ENCODE measurements around the gene CLDN16. TPM values are rescaled to one million over a fixed set of nuclear protein-coding genes. Genes with fewer than 3 reads are reported as not detected.

CLDN16 gene
- total and polyA plus RNA-seq, 2 of the 4 experiments (the other 2 are of a cell fraction): under 0.01 to 0.09 TPM

DNA sequence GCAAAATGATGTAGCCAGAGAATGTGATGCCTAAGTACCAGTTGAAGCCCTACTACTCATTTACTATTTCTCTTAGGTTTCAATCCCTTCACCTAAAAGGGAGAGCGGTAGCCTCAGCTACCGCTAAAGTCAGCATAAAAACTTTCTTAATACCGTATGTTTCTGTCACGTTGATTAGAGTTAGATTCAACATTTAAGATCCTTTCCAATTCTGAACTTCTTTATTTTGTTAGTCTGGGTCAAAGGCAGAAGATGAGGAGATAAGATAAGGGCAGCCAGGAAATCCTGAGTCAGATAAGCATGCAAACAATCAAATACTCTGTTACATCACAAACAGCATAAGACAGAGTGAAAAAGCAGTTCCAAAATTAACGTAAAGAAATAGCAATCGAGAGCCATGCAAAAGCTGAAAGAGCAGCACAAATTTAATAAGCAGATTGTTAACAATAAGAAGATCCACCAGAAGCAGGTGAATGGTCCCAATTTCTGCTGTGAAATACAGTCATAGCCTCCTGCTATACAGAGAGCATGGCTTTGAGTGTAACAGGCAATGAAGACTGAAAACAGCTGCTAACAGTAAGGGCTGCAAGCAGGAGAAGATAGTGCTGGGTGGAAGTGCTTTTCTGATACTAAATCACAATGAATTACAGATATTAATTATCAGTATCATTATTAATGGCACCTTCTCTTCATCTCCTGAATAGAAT is 58.8 kb downstream of the CLDN16 start:
- Histone ChIP-seq H2BK20ac (ENCODE audit: low read depth, low read length) (no peak overlapping the region), H2BK5ac (ENCODE audit: low read depth, low read length, poor library complexity, severe bottlenecking) (no peak overlapping the region), H3K18ac (ENCODE audit: low read depth, low read length) (no peak overlapping the region), H2AFZ (replicated peaks; ENCODE audit: low read length, poor library complexity) (no peak overlapping the region), H3K79me1 (ENCODE audit: low read depth in 1 of 2, low read length in 2 of 2) (no peaks in the 10 kb centered on the region), H3K14ac (replicated peaks; ENCODE audit: low read depth, low read length) (no peak overlapping the region), H3K9me1 (ENCODE audit: insufficient read depth, low read length) (no peaks in the 10 kb centered on the region), H3K27me3 (ENCODE audit: control insufficient read depth, insufficient read depth, low read length) (no peaks in the 10 kb centered on the region; the same call in 1 of the 2 replicates), H3K23ac (ENCODE audit: low read depth, low read length) (no peak overlapping the region), H3K36me3 (ENCODE audit: control insufficient read depth, insufficient read depth, low read length) (no peaks in the 10 kb centered on the region), H2BK120ac (ENCODE audit: low read depth, low read length) (no peak overlapping the region), H4K20me1 (ENCODE audit: insufficient read depth, low read length) (no peaks in the 10 kb centered on the region), H3K4me1 (ENCODE audit: control insufficient read depth, insufficient read depth, low read length) (no peaks in the 10 kb centered on the region), H3K4me3 (ENCODE audit: insufficient read depth, low read depth, low read length) (no peak overlapping the region), H2AK5ac (ENCODE audit: low read depth, low read length) (no peak overlapping the region), H2AK9ac (replicated peaks; ENCODE audit: low read depth, low read length, poor library complexity) (no peak overlapping the region), H3K27ac (ENCODE audit: insufficient read depth, low read length) (no peak overlapping the region), H3K4me2 (ENCODE audit: low read depth, low read length) (no peak overlapping the region), H2BK15ac (ENCODE audit: low read depth, low read length) (no peak overlapping the region), H3K9ac (ENCODE audit: low read depth, low read length) (no peak overlapping the region), H4K8ac (ENCODE audit: low read depth in 2 of 2, low read length in 2 of 2) (no peak overlapping the region), H3K9me3 (ENCODE audit: control insufficient read depth, insufficient read depth, low read length) (no peaks in the 10 kb centered on the region), H4K5ac (ENCODE audit: low read depth, low read length) (no peak overlapping the region), H3K56ac (ENCODE audit: extremely low read depth, insufficient read depth, low read length) (no peak overlapping the region), H3K4ac (ENCODE audit: low read depth, low read length) (no peak overlapping the region), H4K91ac (ENCODE audit: insufficient read depth, low read depth, low read length) (no peak overlapping the region)
- TF ChIP-seq MAFK (IDR thresholded peaks at IDR 0.05; ENCODE audit: low read depth, low read length) (0 out of 2 replicates have a peak, but pooled peaks have one; percentile 22), USF2 (IDR thresholded peaks at IDR 0.05; ENCODE audit: low read depth, low read length) (no peak), RAD21 (IDR thresholded peaks at IDR 0.05; ENCODE audit: low read length) (no peak), BHLHE40 (IDR thresholded peaks at IDR 0.05; ENCODE audit: low read depth, low read length) (no peak)
- POLR2A ChIA-PET (ENCODE audit: unreplicated experiment): no interaction called here
- in situ Hi-C loops (cut with MboI; ENCODE audit: low sequenced_read_pairs) (no loop called here), dilution Hi-C loops (cut with HindIII; ENCODE audit: low sequenced_read_pairs, unreplicated experiment) (no loop called here), intact Hi-C loops (cut with micrococcal nuclease) (no loop called here)
- CTCF ChIA-PET: no interaction called here
- no TSS peak for BruUV-seq (replicated peaks)
- ATAC-seq (ENCODE audit: low read depth) (no peak), DNase-seq (no peak)
- no CpG with 5 or more reads among the region's 6 CpGs for WGBS, 2 experiments (ENCODE audit: extremely low coverage in 2 of 2, insufficient read length in 1 of 2)
